Naive B cell (primary cell): ENCODE results near the gene ACSS1. TPM values are rescaled to one million over a fixed set of nuclear protein-coding genes. Genes with fewer than 3 reads are reported as not detected.

ENCODE experiments used
- ATAC-seq, 2 donors: fragments of 150-1000 bp; cut with Tn5 transposase; 2 replicates each; pipeline ENCODE4 v1.10.0; 2021; ENCODE audit warnings: low read depth in 2 of 2, mild to moderate bottlenecking in 2 of 2, moderate library complexity in 2 of 2
- DNase-seq: peaks from one replicate; pipeline ENCODE4 v3.0.0; 2022
- H3K27ac Mint-ChIP-seq, 6 donors: one replicate each; pipeline ENCODE4 v1.8.0; 2020 to 2022; ENCODE audit warnings: mild to moderate bottlenecking in 6 of 6, mixed read lengths in 6 of 6, moderate library complexity in 5 of 6, inconsistent platforms in 2 of 6
- H3K27me3 Mint-ChIP-seq, 3 donors: one replicate each; pipeline ENCODE4 v1.8.0; 2021 to 2022; ENCODE audit warnings: mixed read lengths in 3 of 3, mild to moderate bottlenecking in 1 of 3
- H3K36me3 Mint-ChIP-seq, 2 donors: one replicate each; pipeline ENCODE4 v1.8.0; 2020 to 2022; ENCODE audit warnings: mixed read lengths in 2 of 2, inconsistent platforms in 1 of 2, mild to moderate bottlenecking in 1 of 2
- H3K4me1 Mint-ChIP-seq, 3 donors: one replicate each; pipeline ENCODE4 v1.8.0; 2020 to 2022; ENCODE audit warnings: mixed read lengths in 3 of 3, inconsistent platforms in 1 of 3, mild to moderate bottlenecking in 1 of 3, moderate library complexity in 1 of 3
- H3K4me3 Mint-ChIP-seq, 8 donors: one replicate each; pipeline ENCODE4 v1.8.0; 2020 to 2022; ENCODE audit warnings: mild to moderate bottlenecking in 8 of 8, mixed read lengths in 8 of 8, moderate library complexity in 8 of 8, inconsistent platforms in 2 of 8
- H3K9me3 Mint-ChIP-seq, 7 donors: one replicate each; pipeline ENCODE4 v1.8.0; 2020 to 2022; ENCODE audit warnings: mixed read lengths in 7 of 7, mild to moderate bottlenecking in 5 of 7, inconsistent platforms in 2 of 7, moderate library complexity in 1 of 7
- polyA plus RNA-seq, 6 donors: library from polyadenylated mRNA; unstranded; fragments of 300-500 nt; fragmentation: Illumina TruSeq; gene quantifications; one replicate each; pipeline ENCODE4 v1.2.3, GENCODE V29; 2021; ENCODE audit warnings: low read depth in 6 of 6

Gene ACSS1
- polyA plus RNA-seq, 6 donors from 2014 or later = 84.6 to 115 (median 92.8) TPM

DNA sequence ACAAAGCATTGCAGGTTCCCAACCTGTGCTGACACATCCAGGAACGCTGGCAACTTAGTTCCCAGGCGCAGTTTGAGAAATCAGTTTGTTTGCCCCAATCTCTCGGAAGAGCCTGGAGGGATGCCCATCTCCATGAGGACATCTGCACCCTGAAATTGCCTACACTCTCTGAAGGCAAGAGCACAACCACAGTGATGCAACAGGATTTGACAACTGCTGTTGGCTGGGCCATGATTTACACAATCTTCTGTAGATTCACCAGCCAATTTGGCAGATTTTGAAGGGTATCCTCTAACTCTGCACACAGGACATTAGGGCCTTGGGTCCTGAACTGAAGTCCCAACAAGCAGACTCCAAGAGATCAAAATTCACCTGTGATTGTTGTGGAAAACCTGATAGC lies 68.8 kb downstream of the ACSS1 start:
- Mint-ChIP-seq H3K9me3 (no peaks in the 10 kb centered on the region), H3K27me3 (no peaks in the 10 kb centered on the region), H3K36me3 (peaks cover 0 to under 1% of the 10 kb centered on the region in 2 donors), H3K4me3 (no peak overlapping the region), H3K4me1 (peaks cover 31 to 51% (median 47%) of the 10 kb centered on the region in 3 donors), H3K27ac (no peak overlapping the region)
- DNase-seq (no peak), ATAC-seq (no peak)

DNA sequence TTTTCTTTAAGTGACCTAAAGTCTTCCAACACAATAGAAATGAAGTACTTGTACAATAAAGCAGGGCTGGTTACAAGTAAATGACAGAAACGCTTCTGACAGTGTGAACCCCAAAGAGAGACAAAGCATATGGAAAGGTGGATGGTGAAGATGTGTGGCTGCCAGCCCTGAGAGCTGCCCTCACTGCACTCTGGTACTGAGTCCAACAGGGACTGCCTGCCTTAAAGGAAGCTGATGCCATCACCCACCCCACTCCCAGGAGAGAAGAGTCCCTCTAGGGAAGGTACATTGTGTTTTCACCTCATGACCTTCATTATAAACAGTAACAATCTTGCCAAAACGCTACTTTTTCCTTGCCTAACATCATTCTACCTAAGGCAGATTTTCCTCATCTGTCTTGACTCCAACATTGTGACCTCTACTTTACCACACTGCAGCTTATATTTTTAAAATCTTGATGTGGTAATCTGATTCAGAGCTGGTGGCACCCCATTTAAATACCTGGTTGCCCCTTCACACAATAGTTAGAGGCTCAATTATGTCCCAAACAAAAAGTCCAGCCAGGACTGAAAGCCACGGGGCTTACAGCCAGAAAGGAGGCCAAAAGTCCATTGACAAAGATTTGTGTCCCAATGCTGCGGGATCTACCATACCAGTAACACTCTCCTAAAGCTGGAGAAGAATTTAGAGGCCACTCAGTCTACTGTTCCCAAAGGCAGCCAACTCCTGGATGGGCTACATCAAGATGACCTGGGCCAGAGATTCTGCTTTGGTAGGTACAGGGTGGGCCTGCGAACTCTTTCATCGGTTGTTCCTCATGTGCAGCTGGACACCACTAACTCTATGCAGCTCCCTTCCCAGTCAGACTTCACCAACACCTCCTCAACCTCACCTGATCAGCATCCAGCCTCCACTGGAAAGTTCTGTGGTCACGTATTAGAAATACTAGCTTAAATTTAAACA lies 69.8 kb downstream of the ACSS1 start:
- no peak for ATAC-seq
- Mint-ChIP-seq H3K36me3 (peaks cover under 1 to 4% of the 10 kb centered on the region in 2 donors), H3K27me3 (no peaks in the 10 kb centered on the region), H3K4me1 (peaks cover 21 to 41% (median 37%) of the 10 kb centered on the region in 3 donors), H3K9me3 (no peaks in the 10 kb centered on the region), H3K4me3 (no peak overlapping the region), H3K27ac (peak overlapping the region in 3 of 6 donors; percentile 38 to 49 (median 43))
- no peak for DNase-seq

- ATAC-seq (no peak), DNase-seq (no peak)
- H3K36me3 Mint-ChIP-seq = peaks cover 9 to 10% of the 10 kb centered on the region in 2 donors
- no peaks in the 10 kb centered on the region for H3K27me3 Mint-ChIP-seq
- H3K4me3 Mint-ChIP-seq = no peak overlapping the region
- H3K4me1 Mint-ChIP-seq = peaks cover 24 to 50% (median 32%) of the 10 kb centered on the region in 3 donors
- no peak overlapping the region for H3K27ac Mint-ChIP-seq
- no peaks in the 10 kb centered on the region for H3K9me3 Mint-ChIP-seq
Observed at GRCh38 chr20:24987244-24987643, 70.7 kb downstream of the ACSS1 start.

DNA sequence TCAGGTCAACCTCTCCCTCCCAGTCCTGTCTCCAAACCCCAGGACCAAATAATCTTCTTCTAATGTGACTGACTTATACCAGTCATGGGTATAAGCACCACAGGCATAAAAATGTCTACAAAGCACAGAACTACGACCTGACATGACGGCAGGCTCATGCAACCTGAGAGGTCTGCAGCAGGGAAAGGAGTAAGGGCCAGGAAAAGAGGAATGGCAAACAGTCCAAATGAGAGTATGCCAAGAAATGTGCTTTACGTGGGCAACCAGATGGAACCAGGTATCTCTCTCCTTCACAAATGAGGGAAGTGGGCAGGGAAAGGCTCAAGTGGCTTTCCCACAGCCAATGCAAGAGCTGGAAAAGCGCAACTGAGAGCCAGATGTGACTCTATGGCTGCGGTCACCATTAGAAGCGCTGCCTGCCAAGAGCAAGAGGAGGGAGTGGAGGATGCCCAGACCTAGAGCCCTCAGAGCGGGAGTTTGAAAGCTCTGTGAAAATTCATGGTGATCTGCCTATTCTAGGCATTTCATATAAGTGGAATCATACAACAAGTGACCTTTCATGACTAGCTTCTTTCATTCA lies 71.4 kb downstream of the ACSS1 start:
- ATAC-seq = no peak
- DNase-seq = no peak
- Mint-ChIP-seq H3K36me3 (peaks cover 13 to 16% of the 10 kb centered on the region in 2 donors), H3K4me3 (no peak overlapping the region), H3K9me3 (no peaks in the 10 kb centered on the region), H3K4me1 (peaks cover 21 to 50% (median 25%) of the 10 kb centered on the region in 3 donors), H3K27ac (no peak overlapping the region), H3K27me3 (no peaks in the 10 kb centered on the region)

GRCh38 chr20:24985802-24986201 lies 72.1 kb downstream of the ACSS1 start:
- Mint-ChIP-seq H3K27ac (peak overlapping the region in 3 of 6 donors; percentile 20 to 91 (median 32)), H3K36me3 (peaks cover 13 to 23% of the 10 kb centered on the region in 2 donors), H3K27me3 (no peaks in the 10 kb centered on the region), H3K9me3 (no peaks in the 10 kb centered on the region), H3K4me1 (peaks cover 16 to 45% (median 20%) of the 10 kb centered on the region in 3 donors), H3K4me3 (peak overlapping the region in 1 of 8 donors; percentile 41)
- no peak for DNase-seq
- ATAC-seq = no peak

GRCh38 chr20:24984961-24985640 lies 72.8 kb downstream of the ACSS1 start:
- Mint-ChIP-seq H3K4me3 (peak overlapping the region in 1 of 8 donors; percentile 2), H3K27ac (no peak overlapping the region), H3K27me3 (no peaks in the 10 kb centered on the region), H3K9me3 (peaks cover 0 to 2% (median 0%) of the 10 kb centered on the region in 7 donors), H3K4me1 (peaks cover 15 to 43% (median 24%) of the 10 kb centered on the region in 3 donors), H3K36me3 (peaks cover 17 to 25% of the 10 kb centered on the region in 2 donors)
- no peak for DNase-seq
- ATAC-seq = no peak

DNA sequence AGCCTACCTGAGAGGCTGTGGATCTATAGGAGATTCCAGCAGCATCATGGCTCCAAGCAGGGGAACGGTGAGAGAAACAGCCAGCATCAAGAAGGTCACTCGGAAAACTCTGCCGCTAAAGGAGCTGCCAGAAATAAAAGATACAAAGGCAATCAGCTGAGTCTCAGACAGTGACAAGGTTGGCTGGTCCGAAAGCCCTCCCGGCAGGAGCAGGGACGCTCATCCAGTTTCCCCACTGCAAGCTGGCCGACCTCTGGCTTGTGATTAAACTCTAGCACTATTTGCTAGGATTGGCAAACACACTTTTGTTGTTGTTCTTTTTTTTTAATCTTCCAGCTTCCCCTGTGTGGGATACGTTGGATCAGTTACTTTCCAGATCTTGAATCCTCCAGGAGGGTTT lies 74.0 kb downstream of the ACSS1 start:
- DNase-seq (no peak), ATAC-seq (no peak)
- Mint-ChIP-seq H3K27ac (no peak overlapping the region), H3K36me3 (peaks cover 28 to 34% of the 10 kb centered on the region in 2 donors), H3K27me3 (no peaks in the 10 kb centered on the region), H3K4me1 (peaks cover 23 to 48% (median 27%) of the 10 kb centered on the region in 3 donors), H3K9me3 (peaks cover 0 to 6% (median 2%) of the 10 kb centered on the region in 7 donors), H3K4me3 (no peak overlapping the region)

DNA sequence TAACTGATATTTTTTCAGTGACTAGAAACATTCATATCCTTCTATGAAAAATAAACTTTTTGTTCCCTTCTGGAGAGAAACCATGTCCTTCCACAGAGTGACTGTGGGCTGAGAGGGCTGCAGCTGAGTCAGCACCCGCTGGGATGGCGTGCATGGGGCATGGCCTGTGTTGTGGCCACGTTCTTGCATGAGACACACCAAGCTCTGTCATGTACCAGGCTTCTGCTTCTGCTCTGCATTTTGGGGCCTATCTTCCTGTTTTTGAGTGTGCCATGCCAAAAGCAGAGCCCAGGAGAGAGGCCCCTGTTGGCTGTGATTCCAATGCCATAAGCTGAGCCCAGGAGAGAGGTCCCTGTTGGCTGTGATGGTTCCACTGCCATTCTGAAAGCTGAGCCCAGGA lies 76.1 kb downstream of the ACSS1 start:
- H3K36me3 Mint-ChIP-seq = peaks cover 44 to 52% of the 10 kb centered on the region in 2 donors
- H3K27ac Mint-ChIP-seq = peak overlapping the region in 1 of 6 donors; percentile 27
- no peaks in the 10 kb centered on the region for H3K27me3 Mint-ChIP-seq
- H3K4me3 Mint-ChIP-seq = no peak overlapping the region
- ATAC-seq (no peak), DNase-seq (no peak)
- peaks cover 23 to 42% (median 25%) of the 10 kb centered on the region in 3 donors for H3K4me1 Mint-ChIP-seq
- peaks cover 0 to 7% (median 3%) of the 10 kb centered on the region in 7 donors for H3K9me3 Mint-ChIP-seq

DNA sequence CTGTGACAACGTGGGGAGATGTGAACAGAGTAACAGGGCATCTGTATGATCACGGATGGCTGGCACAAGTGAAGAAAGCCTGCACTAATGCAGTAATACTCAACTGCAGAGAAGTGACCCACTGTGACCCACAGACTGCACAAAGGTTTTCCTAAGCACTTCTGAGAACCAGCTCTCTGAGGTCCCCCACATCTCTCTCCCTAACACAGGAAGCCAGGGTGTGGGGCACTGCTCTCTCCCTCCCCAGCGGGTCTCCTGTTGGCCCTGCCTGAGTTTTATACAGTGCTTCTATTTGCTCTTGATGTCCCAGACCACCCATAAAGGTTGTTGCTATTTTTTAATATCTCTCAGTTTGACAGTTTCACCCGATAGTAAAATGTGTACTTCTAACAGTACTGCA lies 76.7 kb downstream of the ACSS1 start:
- Mint-ChIP-seq H3K4me1 (peaks cover 20 to 42% (median 21%) of the 10 kb centered on the region in 3 donors), H3K27me3 (no peaks in the 10 kb centered on the region), H3K4me3 (no peak overlapping the region), H3K27ac (peak overlapping the region in 1 of 6 donors; percentile 67), H3K36me3 (peaks cover 49 to 57% of the 10 kb centered on the region in 2 donors), H3K9me3 (peaks cover under 1 to 8% (median 4%) of the 10 kb centered on the region in 7 donors)
- ATAC-seq (no peak), DNase-seq (no peak)

DNA sequence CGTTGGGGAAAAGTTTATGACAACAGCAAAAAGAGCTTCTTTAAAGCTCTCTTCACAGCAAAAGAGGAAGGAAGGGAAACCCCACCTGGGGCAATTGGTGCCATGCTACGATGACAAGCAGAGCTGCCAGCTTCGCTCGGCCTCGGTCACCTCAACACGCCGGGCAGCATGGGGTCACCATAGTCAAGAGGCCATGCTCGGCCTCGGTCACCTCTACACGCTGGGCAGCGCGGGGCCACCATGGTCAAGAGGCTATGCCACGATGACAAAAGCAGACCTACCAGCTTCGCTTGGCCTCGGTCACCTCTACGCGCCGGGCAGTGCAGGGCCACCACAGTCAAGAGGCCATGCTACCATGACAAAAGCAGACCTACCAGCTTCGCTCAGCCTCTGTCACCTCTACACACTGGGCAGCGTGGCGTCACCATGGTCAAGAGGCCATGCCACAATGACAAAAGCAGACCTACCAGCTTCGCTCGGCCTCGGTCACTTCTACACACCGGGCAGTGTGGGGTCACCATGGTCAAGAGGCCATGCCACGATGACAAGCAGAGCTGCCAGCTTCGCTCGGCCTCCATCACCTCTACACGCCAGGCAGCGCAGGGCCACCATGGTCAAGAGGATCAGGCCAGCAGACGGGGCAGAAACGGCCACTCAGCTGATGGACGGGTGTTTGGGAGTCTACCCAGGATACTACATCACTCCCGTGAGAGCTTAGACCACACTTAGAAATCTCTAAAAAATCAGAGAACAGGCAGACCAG lies 77.5 kb downstream of the ACSS1 start:
- Mint-ChIP-seq H3K4me3 (peak overlapping the region in 1 of 8 donors; percentile 41), H3K9me3 (peaks cover 4 to 14% (median 10%) of the 10 kb centered on the region in 7 donors), H3K4me1 (peaks cover 17 to 39% (median 17%) of the 10 kb centered on the region in 3 donors), H3K27ac (peak overlapping the region in 2 of 6 donors; percentile 22 to 87), H3K36me3 (peaks cover 57 to 65% of the 10 kb centered on the region in 2 donors), H3K27me3 (no peaks in the 10 kb centered on the region)
- DNase-seq (no peak), ATAC-seq (peak in 1 of 2 donors; percentile 48)

DNA sequence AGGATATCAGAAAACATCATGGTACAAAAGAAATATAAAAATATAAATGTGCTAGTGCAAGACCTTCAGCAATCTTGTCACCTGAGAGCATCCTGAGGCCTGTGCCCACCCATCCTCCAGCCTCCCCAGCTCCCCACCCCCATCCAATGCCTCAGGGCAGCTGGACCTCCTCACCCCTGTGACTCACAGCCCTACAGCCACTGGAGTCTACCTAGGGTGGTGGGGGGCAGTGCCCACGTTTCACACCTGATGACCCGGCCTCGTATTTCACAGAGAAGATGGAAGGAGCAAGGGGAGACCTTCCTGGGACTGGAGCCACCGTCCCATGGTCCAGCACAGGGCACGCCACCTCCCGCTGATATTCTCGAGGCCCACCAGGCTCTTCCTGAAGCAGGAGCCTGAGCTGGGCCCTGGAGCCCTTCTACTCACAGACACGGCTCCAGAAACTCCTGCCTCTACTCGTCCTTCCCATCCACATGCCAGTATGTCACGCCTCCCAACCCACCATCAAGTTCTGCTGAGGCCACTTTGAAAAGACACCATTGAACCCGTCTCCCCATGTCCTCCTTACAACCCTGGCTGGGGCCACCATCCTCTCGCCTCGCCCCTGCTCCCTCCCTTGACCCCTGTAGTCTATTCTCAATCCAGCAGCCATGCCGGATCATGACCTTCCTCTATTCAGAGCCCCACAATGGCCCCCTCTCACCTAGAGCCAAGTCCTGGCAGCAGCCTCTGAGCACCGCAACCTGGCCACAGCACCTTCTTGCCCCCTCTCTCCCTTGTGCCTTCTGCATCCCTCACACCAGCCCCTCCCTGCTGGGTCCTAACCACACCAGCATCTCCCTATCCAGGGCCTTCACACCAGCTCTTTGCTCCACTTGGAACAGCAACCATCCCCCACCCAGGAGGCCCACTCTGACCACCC lies 78.6 kb downstream of the ACSS1 start:
- no peak for DNase-seq
- peaks cover 61 to 74% of the 10 kb centered on the region in 2 donors for H3K36me3 Mint-ChIP-seq
- peaks cover 11 to 31% (median 17%) of the 10 kb centered on the region in 3 donors for H3K4me1 Mint-ChIP-seq
- no peaks in the 10 kb centered on the region for H3K27me3 Mint-ChIP-seq
- H3K27ac Mint-ChIP-seq = peak overlapping the region in 4 of 6 donors; percentile 22 to 92 (median 54)
- no peak for ATAC-seq
- peaks cover 4 to 16% (median 10%) of the 10 kb centered on the region in 7 donors for H3K9me3 Mint-ChIP-seq
- H3K4me3 Mint-ChIP-seq = peak overlapping the region in 1 of 8 donors; percentile 6

DNA sequence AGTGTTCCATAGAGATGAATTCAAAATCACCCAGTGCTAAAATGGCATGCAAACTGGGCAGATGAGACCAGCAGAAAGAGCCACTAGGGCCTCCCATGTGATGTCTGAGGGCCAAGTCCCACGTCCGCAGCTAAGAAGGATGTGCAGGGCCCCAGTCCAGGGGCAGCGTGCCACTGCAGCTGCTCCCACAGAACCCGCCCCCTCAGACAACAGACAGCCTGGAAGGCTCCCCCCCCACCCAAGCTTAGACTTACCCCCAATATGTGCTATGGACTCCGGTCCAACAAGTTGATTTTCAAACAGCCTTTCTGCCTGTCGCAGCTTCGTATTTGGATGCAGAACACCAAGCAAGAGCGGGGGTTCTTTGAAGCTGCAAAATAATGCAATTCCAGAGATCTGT lies 79.4 kb downstream of the ACSS1 start:
- Mint-ChIP-seq H3K9me3 (peaks cover 4 to 16% (median 10%) of the 10 kb centered on the region in 7 donors), H3K27me3 (no peaks in the 10 kb centered on the region), H3K4me1 (peaks cover 11 to 31% (median 17%) of the 10 kb centered on the region in 3 donors), H3K36me3 (peaks cover 66 to 77% of the 10 kb centered on the region in 2 donors), H3K27ac (no peak overlapping the region), H3K4me3 (no peak overlapping the region)
- no peak for DNase-seq
- no peak for ATAC-seq
